Hepatocyte (in vitro differentiated cells): ENCODE measurements around the gene KIAA1614. TPM values are rescaled to one million over a fixed set of nuclear protein-coding genes. Genes with fewer than 3 reads are reported as not detected.
A peak's percentile ranks its signal among the peaks of the same experiment; 100 is the strongest.

Source experiments
- DNase-seq: peaks from one replicate; pipeline ENCODE4 v3.0.0-alpha.2; 2016; ENCODE audit warnings: low spot score
- H2AFZ ChIP-seq: fragments of 200-600 bp; sonication (generic); 2 replicates; pipeline ENCODE4 v1.6.0; 2016; ENCODE audit warnings: antibody characterized with exemption, mild to moderate bottlenecking
- H3K27ac ChIP-seq: fragments of 200-600 bp; sonication (generic); 2 replicates; pipeline ENCODE4 v1.5.1; 2016; ENCODE audit warnings: mild to moderate bottlenecking
- H3K27me3 ChIP-seq: fragments of 200-600 bp; sonication (generic); 2 replicates; pipeline ENCODE4 v1.6.1; 2016
- H3K36me3 ChIP-seq: fragments of 200-600 bp; sonication (generic); replicated peaks from 2 replicates; pipeline ENCODE4 v1.5.1; 2016; ENCODE audit warnings: low read depth; ENCODE audit not compliant: insufficient read depth
- H3K4me1 ChIP-seq: fragments of 200-600 bp; sonication (generic); 2 replicates; pipeline ENCODE4 v1.5.1; 2016; ENCODE audit warnings: mild to moderate bottlenecking, moderate library complexity; ENCODE audit not compliant: insufficient read depth
- H3K4me2 ChIP-seq: fragments of 200-600 bp; sonication (generic); 2 replicates; pipeline ENCODE4 v1.6.0; 2016
- H3K4me3 ChIP-seq: fragments of 200-600 bp; sonication (generic); 2 replicates; pipeline ENCODE4 v1.5.1; 2016; ENCODE audit warnings: mild to moderate bottlenecking
- H3K79me2 ChIP-seq: fragments of 200-600 bp; sonication (generic); 2 replicates; pipeline ENCODE4 v1.6.0; 2017; ENCODE audit warnings: mild to moderate bottlenecking
- H3K9me2 ChIP-seq: fragments of 200-600 bp; sonication (generic); replicated peaks from 2 replicates; pipeline ENCODE4 v1.6.0; 2017; ENCODE audit warnings: mild to moderate bottlenecking; ENCODE audit not compliant: insufficient read depth
- H3K9me3 ChIP-seq: fragments of 200-600 bp; sonication (generic); 2 replicates; pipeline ENCODE4 v1.5.1; 2016; ENCODE audit warnings: low read depth, mild to moderate bottlenecking
- H4K20me1 ChIP-seq: fragments of 200-600 bp; sonication (generic); 2 replicates; pipeline ENCODE4 v1.6.0; 2016; ENCODE audit warnings: mild to moderate bottlenecking; ENCODE audit not compliant: insufficient read depth, poor library complexity, severe bottlenecking
- EZH2 ChIP-seq: fragments of 200-600 bp; sonication (generic); IDR thresholded peaks from 2 replicates; pipeline ENCODE4 v1.6.1; 2016; ENCODE audit warnings: antibody characterized with exemption, mild to moderate bottlenecking, borderline replicate concordance
- EZH2phosphoT487 ChIP-seq: fragments of 200-600 bp; sonication (generic); IDR thresholded peaks from one replicate; pipeline ENCODE4 v1.6.1; 2018; ENCODE audit warnings: antibody characterized with exemption, mild to moderate bottlenecking, low read depth, moderate library complexity; ENCODE audit not compliant: unreplicated experiment, severe bottlenecking
- WGBS: methylation state at CpG from one replicate; pipeline ENCODE4 v1.1.6; 2016; ENCODE audit warnings: low lambda C conversion rate; ENCODE audit errors: missing lambda C conversion rate; 5-methylcytosine and 5-hydroxymethylcytosine counted together
- polyA plus RNA-seq: library from polyadenylated mRNA; unstranded; fragments of >200 nt; fragmentation: Nextera tagmentation; extraction: Ambion mirVana; gene quantifications from 2 replicates; pipeline ENCODE4 v1.2.1, GENCODE V29; 2016
- total RNA-seq: library from RNA; depleted of rRNA; stranded (reverse); fragments of >200 nt; gene quantifications from 2 replicates; pipeline ENCODE4 v1.2.3, GENCODE V29; 2014
- TF ChIP-seq, protein P1 (sequence below): fragments of 200-600 bp; sonication (generic); IDR thresholded peaks from 2 replicates; pipeline ENCODE4 v1.5.1; 2016; ENCODE audit warnings: antibody characterized with exemption, mild to moderate bottlenecking; ENCODE audit not compliant: poor library complexity

KIAA1614 gene, protein sequence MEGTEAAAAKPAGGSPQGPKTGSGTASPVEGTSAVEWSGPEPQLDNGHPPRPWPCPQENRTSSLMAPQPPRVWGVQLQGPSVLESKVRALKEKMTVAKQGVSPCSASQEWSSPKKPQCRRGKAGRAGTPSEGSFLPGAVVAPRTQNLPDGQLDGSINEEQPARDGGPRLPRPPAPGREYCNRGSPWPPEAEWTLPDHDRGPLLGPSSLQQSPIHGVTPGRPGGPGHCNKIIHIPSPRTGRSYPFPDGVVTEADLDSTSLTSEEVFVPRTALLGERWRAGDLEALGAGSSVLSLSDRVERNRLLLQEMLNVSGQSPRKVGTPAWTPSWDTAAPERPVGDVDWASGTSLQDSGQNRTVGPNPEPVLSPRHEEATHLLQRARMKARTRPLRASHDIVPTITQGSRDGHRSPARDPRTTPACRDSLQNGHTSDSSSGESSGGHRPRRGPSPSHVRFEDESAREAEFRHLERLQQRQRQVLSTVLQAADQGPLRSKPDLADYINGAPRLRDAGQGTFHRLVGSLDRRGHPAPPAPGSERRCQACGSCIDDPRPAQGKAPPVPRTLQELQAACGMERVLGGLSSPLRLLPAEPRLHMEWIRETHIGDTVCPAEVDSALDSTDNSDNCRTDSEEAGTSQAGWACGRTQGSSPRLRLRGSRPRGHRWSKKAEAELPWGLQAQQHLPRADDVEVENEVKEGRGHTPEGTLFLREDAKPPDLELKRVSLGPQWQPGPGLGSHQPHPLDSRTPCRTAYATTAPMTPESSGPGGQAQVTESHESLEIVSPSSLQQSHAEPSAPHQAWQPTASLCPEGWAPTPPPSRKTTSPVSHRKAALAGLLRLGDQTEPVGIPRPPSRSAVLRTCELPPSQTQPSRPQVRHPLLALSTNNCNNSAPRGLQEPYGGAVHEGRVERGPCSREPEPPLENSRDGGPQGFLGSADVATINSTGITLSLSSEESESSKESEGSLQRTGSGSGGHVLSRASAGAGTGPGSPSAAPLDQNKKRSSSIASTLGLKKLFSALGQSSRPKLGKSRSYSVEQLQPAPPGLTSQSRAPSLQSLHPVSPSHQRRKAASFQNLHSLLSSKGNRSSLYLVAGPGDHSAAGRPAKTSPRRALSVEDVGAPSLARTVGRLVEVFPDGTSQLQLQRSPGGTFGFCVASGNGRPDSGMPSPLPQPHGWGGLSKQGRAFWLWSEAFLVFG
- total RNA-seq (2.6 and 3.0 TPM in 2 replicates), polyA plus RNA-seq (2.5 and 2.9 TPM in 2 replicates)

DNA sequence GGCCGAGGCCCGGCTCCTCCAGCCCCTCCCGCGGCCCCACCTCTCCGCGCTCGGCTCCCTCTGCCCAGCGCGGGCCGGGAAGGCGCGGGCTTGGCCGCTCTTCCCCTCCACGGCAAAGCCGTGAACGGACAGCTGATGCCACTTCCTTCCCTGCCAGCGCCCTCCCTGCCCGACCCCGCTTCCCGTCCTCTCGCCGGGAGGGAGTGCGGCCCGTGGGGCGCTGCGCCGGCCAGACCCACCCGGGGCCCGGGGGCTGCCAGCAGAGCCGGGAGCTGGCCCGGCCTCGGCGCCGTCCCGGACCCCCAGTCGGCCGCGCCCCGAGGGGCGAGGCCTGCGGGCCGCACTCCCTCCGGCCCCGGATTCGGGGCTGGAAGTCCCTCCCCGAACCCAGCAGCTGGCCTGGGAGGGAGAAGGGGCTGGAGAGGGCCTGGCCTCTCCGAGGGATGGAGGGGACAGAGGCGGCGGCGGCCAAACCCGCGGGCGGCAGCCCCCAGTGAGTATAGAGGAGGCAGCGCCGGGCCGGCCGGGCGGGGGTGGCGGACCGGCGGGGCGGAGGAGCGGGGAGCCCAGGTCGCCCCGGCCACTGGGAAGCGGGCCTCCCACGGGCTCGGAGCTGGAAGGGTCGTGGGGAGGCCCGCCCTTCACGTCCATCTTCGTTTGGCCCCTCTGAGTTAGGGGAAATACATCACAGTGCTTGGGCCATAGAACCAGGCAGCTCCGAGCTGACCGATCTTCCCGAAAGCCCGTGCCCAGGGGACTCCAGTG lies at the start of gene KIAA1614:
Gene KIAA1614, plus strand, starts transcription at position 97 of the 765 bp plus-strand sequence. Its CDS starts 347 bp downstream, at position 444.
- Histone ChIP-seq H3K36me3 (no peaks in the 10 kb centered on the region), H3K79me2 (peaks cover 5% of the 10 kb centered on the region), H3K4me2 (peak within 1 kb of the TSS; percentile 93), H3K4me3 (peak within 1 kb of the TSS; percentile 58), H2AFZ (peak within 1 kb of the TSS; percentile 87), H3K9me2 (no peaks in the 10 kb centered on the region), H3K27me3 (peaks cover 9% of the 10 kb centered on the region), H3K9me3 (no peaks in the 10 kb centered on the region), H4K20me1 (no peaks in the 10 kb centered on the region), H3K4me1 (peaks cover 19% of the 10 kb centered on the region), H3K27ac (peak within 1 kb of the TSS; percentile 96)
- TF ChIP-seq, protein P1, sequence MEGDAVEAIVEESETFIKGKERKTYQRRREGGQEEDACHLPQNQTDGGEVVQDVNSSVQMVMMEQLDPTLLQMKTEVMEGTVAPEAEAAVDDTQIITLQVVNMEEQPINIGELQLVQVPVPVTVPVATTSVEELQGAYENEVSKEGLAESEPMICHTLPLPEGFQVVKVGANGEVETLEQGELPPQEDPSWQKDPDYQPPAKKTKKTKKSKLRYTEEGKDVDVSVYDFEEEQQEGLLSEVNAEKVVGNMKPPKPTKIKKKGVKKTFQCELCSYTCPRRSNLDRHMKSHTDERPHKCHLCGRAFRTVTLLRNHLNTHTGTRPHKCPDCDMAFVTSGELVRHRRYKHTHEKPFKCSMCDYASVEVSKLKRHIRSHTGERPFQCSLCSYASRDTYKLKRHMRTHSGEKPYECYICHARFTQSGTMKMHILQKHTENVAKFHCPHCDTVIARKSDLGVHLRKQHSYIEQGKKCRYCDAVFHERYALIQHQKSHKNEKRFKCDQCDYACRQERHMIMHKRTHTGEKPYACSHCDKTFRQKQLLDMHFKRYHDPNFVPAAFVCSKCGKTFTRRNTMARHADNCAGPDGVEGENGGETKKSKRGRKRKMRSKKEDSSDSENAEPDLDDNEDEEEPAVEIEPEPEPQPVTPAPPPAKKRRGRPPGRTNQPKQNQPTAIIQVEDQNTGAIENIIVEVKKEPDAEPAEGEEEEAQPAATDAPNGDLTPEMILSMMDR: no peak
- TF ChIP-seq EZH2phosphoT487 (no peak), EZH2 (no peak)
- DNase-seq: peak; percentile 30
- 4% methylated on average over 53 of the region's 76 CpGs for WGBS

DNA sequence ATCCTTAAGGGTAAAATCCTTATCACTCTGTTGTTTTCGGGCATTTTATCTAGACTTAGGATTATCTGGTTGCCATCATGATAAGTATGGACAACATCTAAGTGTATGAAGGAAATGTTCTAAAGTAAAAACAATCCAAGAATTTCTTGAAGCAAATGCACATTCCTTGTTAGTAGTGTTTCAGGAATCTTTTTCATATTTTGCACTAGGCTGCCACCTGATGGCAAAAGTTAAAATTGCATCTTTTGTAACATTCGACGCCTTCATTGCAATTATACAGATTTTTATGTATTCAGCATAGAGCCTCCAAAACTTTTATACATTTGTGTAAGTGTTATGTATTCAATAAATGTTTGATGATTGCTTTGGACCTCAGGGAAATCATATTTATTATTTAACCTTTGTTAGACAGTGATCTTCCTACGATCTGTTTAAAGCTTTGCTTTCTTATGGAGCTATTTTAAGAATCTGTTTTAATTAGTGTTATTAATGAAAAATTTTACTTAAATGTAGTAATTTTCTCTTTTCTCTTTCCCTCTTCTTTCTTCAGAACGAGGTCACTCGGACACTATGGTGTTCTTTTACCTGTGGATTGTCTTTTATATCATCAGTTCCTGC lies 49.4 kb upstream of the KIAA1614 start:
- H3K4me3 ChIP-seq: no peak overlapping the region
- no peaks in the 10 kb centered on the region for H3K27me3 ChIP-seq
- H3K79me2 ChIP-seq: no peaks in the 10 kb centered on the region
- no peak overlapping the region for H3K27ac ChIP-seq
- peaks cover 3% of the 10 kb centered on the region for H3K4me1 ChIP-seq
- peak; percentile 54 for DNase-seq
- 25% methylated on average over 6 of the region's 6 CpGs for WGBS
- no peak overlapping the region for H3K4me2 ChIP-seq
- no peaks in the 10 kb centered on the region for H3K9me2 ChIP-seq
- no peak overlapping the region for H2AFZ ChIP-seq
- H3K36me3 ChIP-seq: no peaks in the 10 kb centered on the region
- TF ChIP-seq EZH2phosphoT487: no peak
- TF ChIP-seq, protein P1: peak; percentile 88
- TF ChIP-seq EZH2: no peak
- H3K9me3 ChIP-seq: no peaks in the 10 kb centered on the region
- no peaks in the 10 kb centered on the region for H4K20me1 ChIP-seq
